GM18511 (cell line): Measurements from ENCODE around the gene ENOX2.
"Not testable (repeated sequence)": the region's sequence is repeated elsewhere in the genome, so short reads cannot be mapped to it uniquely, and the experiment has no call there.

ENCODE experiments used
- ATAC-seq: cut with Tn5 transposase; IDR thresholded peaks from one replicate; pipeline ENCODE4 v1.9.1; 2021; ENCODE audit warnings: mild to moderate bottlenecking, moderate library complexity; ENCODE audit not compliant: unreplicated experiment

Gene ENOX2

DNA sequence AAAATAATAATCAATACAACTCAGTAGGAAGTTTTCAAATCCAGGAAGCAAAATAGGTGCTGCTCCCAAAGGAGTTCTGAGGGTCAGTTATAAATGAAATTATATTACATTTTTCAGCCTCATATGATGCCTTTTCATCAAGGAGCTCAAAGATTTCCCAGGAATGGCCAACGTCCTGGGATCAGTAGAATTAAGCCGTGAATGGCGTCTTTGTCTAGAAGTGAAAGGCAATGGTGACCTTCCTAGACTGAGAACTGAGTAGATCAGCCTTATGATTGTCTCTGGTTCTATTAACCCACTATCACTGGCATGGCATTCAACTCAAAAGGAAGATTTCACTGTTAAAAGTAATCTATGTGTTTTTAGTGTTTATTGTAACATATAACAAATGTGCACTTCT, 74.4 kb downstream of the ENOX2 start:
- ATAC-seq = no peak

DNA sequence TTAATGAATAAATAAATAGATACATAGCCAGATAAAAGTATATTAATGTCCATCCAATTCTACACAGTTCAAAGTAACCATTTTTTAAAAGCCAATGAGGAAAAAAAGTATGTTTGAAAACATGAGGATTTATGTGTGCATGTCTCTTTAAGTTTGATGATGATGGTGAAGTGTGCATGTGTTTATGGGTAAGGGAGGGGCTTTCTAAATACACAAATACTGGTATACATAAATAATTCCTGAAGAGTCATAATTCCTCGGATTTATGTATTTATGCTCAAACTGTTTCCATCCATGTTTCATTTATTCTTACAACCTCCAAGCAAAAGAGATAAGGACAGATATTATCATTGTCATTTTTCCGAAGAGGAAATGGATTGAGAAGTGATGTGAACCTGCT, 75.4 kb downstream of the ENOX2 start:
- no peak for ATAC-seq

DNA sequence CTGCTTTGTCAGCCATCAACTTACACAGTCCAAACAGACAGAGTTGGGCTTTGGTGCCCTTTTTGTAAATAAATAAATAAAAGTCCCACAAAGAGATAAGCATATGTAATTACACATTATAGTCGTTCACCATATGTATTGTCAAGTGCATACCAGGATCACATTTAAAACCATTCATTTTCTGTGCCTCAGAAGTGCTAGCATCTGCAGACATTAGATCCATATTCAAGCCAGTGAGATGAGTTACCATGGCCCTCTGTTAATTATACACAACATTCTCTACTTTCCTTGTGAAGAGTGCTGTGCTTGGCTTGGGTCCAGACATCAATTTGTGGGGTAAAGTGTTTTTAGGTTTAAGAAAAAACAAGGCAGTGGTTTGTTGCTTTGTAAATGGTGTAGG, 76.8 kb downstream of the ENOX2 start:
- ATAC-seq = no peak

DNA sequence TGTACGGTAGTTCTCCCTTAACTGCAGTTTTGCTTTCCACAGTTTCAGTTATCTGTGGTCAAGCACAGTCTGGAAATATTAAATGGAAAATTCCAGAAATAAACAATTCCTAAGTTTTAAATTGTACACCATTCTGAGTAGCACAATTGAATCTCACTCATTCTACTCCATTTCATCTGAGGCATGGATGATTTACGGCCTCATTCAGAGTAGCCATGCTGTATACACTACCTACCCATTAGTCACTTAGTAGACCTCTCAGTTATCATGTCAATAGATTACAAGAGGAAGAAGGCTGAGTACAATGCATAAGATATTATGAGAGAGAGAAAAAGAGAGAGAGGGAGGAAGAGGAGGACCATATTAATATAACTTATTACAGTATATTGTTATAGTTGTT, 77.5 kb downstream of the ENOX2 start:
- no peak for ATAC-seq

DNA sequence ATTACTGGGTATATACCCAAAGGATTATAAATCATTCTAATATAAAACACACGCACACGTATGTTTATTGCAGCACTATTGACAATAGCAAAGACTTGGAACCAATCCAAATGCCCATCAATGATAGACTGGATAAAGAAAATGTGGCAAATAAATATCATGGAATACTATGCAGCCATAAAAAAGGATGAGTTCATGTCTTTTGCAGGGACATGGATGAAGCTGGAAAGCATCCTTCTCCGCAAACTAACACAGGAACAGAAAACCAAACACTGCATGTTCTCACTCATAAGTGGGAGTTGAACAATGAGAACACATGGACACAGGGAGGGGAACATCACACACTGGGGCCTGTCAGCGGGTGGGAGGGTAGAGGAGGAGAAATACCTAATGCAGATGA, 83.6 kb downstream of the ENOX2 start:
- ATAC-seq = not testable (repeated sequence)

DNA sequence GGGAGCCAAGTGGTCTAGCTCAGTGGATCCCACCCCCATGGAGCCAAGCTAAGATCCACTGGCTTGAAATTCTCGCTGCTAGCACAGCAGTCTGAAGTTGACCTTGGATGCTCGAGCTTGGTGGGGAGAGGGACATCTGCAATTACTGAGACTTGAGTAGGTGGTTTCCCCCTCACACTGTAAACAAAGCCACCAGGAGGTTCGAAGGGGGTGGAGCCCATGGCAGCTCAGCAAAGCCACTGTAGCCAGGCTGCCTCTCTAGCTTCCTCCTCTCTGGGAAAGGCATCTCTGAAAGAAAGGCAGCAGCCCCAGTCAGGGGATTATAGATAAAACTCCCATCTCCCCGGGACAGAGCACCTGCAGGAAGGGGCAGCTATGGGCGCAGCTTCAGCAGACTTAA, 89.1 kb downstream of the ENOX2 start:
- ATAC-seq = not testable (repeated sequence)

DNA sequence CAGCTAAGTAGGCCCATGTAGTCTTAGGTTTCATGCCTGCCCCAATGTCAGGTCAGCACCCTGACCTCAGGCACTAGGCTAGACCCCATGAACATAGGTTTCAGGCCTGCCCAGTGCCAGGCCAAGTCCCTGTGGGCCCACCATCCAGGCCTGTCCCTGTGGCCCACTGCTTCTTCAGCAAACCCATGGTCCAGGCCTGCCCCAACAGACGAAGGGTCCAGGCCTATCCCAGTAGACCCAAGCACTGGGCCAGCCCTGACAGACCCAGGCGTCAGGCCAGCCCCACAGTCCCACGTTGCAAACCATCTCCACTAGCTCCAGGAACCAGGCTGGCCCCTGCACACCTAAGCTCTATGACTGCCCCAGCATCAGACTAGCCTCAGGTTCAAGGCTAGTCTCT, 92.4 kb downstream of the ENOX2 start:
- ATAC-seq = no peak

DNA sequence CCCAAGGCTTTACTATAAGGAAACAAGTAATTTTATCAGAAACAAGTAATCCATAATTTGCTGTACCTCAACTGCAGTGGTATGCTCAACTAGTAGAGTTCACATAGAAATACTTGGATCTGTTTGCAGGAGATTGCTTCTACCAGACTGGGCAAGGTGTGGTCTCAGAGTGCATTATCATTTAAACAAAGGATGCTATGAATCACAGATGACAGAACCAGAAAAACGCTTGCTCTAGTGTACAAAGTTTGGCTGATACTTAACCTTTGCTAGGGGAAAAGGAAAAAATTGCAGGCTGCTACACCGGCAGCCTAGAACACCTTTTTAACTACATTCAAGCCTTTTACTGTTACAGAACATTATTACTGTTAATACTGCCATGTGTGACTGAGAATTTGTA, 97.1 kb downstream of the ENOX2 start:
- no peak for ATAC-seq

DNA sequence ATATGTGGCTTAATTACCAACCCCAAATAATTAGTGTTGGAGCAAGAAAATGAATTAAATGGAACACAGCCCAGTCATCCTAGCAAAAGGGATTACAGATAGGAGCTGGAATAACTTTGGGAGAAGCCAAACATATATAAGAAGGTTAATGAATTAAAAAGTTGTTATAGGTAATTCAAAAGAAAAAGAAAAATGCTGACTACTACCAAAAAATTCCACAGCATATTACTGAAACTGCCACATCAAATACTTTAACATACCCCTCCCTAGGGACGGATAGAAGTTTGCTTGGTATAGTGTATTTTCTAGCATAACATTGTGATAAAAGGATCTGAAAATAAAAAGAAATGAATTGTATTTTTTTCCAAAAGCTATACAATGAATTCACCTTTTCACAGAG, 99.5 kb downstream of the ENOX2 start:
- ATAC-seq = no peak

DNA sequence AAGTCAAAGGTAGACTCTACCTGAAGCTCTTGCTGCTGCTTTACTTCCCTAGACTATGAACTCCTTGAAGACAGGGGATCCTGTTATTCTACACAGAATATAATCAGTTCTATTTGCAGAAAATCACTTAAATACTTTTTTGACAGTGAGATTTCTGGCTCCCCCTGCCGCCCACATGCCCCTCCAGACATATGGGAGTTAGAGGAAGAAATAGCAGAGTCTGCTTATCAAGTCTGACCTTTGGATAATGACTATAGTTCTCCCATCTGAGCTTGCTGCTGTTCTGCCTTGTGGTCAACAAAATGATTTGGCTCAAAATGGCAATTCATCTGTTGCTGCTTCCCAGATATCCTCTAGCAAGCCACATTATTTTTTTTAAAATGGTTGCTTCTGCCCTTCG, 101.1 kb downstream of the ENOX2 start:
- no peak for ATAC-seq

DNA sequence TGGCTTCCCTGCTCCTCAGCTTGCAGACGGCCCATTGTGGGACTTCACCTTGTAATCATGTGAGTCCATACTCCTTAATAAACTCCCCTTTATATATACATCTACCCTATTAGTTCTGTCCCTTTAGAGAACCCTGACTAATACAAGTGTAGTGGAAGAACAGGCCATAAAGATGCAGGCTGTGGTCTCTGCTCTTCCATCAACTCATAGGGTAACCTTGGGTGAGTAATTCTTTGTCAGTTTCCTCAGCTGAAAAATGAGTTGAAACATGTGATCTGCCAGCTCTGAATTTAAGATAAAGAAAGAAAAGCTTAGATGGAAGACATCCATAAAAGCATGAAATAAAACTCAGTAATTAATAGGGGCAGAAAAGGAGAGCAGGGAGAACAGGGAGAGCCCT, 103.6 kb downstream of the ENOX2 start:
- ATAC-seq = no peak

DNA sequence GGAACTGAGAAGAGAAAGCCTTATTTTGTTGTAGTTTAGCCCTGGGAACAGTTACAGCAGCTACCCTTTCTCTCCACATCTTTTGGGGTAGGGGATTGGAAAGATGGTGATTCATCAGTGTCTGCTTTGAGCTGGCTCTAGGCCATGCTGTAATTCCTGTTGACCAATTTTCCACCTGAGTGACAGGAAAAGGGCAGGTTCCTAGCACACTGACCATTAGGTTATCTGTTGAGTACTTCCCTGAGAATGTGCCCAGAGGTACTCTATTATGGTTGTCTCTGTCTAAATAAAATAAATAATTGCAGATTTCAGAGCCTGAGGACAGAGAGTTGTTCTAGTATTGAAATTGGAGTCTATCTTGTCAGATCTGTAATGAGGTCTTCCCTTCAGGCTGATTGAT, 109.0 kb downstream of the ENOX2 start:
- ATAC-seq = no peak

DNA sequence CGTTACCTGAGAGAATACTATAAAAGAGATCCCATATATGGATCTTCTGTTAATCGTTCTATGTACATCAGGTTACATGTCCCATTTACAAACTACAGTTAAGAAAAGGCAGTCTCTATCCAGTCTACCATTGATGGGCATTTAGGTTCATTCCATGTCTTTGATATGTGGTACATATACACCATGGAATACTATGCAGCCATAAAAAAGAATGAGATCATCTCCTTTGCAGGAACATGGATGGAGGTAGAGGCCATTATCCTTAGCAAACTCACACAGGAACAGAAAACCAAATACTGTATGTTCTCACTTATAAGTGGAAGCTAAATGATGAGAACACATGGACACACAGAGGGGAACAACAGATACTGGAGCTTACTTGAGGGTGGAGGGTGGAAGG, 111.1 kb downstream of the ENOX2 start:
- ATAC-seq = not testable (repeated sequence)

DNA sequence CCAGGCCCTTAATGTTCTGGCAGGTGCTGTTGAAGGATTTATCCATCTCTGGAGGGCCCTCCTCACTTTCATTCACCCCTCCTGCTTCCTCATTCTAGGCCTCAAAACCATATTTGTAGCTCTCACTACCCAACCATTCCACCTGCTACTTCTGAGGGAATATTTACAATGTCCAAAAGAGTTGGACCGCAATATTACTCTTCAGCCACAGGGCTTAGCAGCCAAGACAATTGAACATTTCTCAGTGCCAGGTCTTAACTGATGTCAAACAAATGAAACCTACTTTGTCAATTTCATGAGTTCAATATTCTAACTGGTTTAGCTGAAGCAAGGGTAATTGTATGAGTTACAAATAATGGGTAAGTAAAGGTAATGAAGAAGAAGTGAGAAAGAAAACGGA, 113.2 kb downstream of the ENOX2 start:
- ATAC-seq = no peak

DNA sequence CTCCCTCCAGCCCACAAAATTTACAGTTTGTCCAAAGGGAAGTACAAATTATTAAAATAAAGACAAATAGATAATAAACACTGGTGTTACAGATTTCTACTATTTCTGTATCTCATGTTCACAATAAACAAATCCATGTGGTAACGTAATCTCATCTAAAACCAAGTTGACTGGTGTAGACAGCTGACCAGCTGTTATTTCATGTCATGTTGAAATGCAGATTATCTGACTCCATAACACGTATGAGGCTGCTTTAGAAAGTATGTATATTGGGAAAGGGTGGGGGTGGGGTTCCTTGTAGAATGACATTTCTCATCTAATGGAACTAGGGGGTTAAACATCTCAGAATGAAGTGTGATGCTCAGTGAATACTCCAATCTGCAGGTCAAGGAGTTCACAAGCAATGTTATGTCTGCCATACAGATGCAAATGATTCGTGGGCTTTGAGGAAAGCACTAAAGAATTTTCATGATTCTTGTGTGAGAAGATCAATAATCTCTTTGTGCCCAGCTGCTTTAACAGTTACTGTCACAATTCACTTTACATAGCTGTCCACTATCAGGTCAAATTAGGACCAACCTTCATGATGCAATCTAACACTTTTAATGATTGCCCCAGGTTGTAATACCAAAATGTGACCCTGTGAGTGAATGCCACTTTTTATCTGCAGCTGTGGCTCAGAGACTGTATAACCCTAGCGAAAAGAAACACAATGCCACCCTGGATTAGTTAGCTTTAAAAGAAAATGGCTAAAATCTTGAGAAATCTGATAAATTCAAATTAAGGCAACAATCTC, 114.0 kb downstream of the ENOX2 start:
- ATAC-seq = no peak

DNA sequence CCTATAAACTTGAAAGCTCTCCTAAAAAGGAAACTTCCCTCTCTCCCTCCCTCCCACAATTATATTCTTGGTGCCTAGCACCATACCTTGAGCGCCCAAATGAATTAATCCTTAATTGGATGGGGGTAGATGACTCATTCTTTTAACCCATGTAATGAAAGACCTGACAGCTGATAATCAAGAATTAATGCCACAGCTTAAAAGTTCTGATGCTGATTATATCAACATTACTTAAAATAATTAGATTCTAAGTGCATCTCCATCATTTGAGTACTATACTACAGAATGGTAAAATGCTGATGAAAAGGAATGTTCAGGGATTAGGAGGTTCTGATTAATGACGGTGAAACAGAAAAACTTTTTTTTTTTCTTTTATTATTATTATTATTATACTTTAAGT, 117.0 kb downstream of the ENOX2 start:
- ATAC-seq = no peak

DNA sequence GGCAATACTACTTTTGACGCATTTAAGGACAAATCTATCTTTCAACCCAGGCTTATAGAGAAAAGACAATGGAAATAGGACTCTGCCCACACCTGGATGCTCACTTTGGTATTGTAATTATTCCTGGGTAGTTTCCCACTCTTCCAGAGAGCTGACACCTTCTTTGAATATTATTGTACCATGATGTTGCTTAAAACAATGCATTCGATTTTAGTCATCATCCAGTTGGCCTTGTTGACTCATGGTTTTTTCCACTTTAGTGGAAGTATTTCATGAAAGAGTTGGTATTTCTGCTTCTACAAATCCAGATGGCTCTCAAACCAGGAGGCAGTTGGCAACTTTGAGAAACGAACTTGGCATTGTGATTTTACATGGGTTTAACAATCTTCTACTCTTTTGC, 124.2 kb downstream of the ENOX2 start:
- ATAC-seq = no peak

DNA sequence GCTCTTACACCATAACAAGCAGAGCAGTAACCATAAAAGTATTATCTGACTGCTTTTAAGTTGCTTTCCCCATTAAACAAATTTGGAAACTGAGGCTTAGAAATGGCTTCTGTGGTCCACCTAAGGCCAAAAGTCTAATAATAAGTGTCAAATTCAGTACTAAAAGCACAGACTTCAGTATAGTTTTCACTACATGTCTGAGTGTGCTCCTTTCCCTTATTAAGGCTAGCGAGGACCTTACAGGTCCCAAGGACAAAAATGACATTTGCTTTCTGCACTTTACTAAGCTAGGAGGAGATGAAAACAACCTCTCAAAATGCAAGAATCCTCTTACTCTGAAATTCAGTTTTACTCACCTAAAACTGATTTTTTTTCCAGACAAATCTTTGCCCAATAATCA, 127.2 kb downstream of the ENOX2 start:
- no peak for ATAC-seq

DNA sequence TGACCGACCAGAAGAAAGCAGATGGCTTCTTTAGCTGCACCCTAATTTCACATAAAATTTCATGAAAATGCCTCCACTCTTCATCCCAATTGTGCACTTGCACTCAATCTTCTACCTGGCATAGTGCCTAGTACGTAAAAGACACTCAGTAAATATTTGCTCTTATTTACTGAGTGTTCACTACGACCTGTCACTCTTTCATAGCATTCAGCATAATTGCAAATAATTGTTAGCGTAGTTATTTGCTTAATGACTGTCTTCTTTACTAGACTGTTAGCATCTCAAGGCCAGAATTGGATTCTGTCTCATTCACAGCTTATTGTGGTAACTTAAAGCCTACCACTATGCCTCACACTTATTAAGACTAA, 130.2 kb downstream of the ENOX2 start:
- no peak for ATAC-seq

DNA sequence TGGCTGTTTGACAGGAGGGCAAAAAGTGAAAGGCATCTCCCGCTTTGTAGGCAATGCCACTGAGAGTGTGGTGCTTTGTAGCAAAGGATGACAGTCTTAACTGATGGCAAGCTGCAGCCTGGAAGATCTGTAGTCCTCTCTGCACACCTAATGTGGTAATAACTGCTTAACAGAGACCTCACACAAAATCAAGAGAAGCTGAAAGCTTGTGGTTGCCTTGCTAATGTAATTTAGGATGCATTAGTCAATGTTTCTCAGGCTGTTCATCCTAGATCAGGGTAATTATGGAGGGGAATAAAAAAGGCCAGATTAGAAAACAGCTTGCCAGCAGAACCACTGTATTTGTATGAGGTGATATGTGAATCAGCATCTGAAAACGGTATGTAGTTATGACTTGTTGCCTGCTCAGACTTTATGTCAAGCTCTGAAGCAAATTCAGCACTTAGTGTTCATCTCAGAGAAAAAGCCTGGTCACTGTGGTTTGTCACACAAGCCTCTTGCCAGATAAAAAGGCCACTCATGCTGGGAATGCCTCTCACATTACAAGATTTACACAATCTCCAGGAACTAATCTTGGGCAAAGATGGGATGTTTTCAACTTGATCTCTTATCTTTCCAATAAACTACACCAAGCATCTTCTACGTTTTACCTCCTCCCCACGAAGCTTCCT, 130.8 kb downstream of the ENOX2 start:
- no peak for ATAC-seq

DNA sequence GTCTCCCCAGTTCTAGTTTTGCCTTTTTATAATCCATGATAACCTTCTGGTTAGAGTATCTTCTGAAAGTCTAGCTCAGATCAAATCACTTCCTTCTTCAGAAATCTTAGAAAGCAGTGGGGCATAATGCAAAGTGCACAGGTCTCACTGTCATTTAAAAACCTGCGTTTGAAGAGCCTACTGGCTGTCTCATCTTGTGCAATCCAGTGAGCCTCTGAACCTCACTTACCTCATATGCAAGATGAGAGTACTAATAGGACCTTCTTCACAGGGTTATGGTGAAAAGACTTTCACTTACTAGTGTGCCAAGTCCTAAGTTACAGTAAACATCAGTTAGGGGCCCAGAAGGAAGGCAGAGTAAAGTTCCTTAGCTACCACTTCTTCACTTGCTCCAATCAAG, 131.4 kb downstream of the ENOX2 start:
- no peak for ATAC-seq

DNA sequence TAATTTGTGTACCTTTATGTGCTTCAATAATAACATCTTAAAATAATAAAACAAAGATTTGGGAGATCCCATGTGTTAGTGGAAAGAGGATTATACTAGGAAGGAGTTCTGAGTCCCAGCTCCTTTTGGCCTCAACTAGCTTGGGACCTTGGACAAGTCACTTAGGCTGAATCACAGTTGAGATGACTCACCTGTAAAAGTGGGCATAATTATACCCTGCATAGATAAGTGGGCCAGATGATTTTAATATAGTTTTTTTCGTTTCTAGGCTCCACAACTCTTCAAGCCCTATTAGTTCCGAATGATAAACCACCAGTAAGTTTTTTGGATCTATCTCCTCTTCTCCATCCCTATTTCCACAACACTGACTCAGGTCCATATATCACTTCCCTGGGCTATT, 131.8 kb downstream of the ENOX2 start:
- no peak for ATAC-seq

DNA sequence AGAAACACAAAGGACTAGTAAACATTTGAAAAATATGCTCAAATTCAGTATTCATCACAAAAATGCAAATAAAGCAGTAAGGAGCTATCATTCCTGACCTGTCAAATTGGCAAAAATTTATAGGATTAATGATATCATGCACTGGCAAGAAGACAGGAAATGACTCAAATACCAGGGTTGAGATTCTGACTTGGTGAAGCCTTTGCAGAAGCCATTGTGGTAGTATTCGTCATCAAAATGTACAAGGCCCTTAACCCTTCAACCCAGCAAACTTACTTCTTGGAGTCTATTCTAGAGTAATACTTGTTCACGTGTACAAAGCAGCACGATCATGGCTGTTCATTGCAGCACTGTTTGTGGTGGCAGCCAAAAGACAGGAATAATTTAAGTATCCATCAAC, 132.4 kb downstream of the ENOX2 start:
- no peak for ATAC-seq
